HepG2 (cell line): ENCODE data around the gene CELF4. TPM values are rescaled to one million over a fixed set of nuclear protein-coding genes. Genes with fewer than 3 reads are reported as not detected.

ENCODE experiments used
- ATAC-seq: fragments of 200-7000 bp; cut with Tn5 transposase; 3 replicates; pipeline ENCODE4 v1.9.1; 2020; ENCODE audit warnings: mild to moderate bottlenecking, moderate library complexity
- BruUV-seq: library from RNA; stranded (reverse); fragments of 400-500 nt; replicated peaks from 2 replicates; lab custom pipeline; 2021; lab: Mats Ljungman, UMichigan
- CTCF ChIA-PET: fragments of 300-600 bp; formaldehyde crosslinking; extraction: SDS; loops from one replicate; lab custom pipeline; 2021; ENCODE audit warnings: low total read pairs, inconsistent platforms, low intra/inter-chr PET ratio; lab: Yijun Ruan, JAX
- POLR2A ChIA-PET: fragments of 350-600 bp; sonication (Branson Sonifier 250); formaldehyde crosslinking; loops from one replicate; lab custom pipeline; 2020; ENCODE audit warnings: antibody characterized with exemption, inconsistent platforms; lab: Yijun Ruan, JAX
- DNase-seq: peaks from one replicate; pipeline ENCODE4 v3.0.0-alpha.2; 2015; ENCODE audit warnings: low spot score
- FAIRE-seq: peaks from 3 replicates; lab custom pipeline; 2011; peaks lifted over from hg19 to GRCh38; lab: Jason Lieb, UNC
- H2AFZ ChIP-seq: one replicate; pipeline ENCODE4 v1.6.1; 2011; ENCODE audit warnings: low read length, inconsistent platforms
- H3K27ac ChIP-seq: fragments of 300-600 bp; 3 replicates; pipeline ENCODE4 v1.8.0; 2011; ENCODE audit warnings: mixed run types, mild to moderate bottlenecking, mixed read lengths, low read length, inconsistent platforms; ENCODE audit not compliant: insufficient read depth; ENCODE audit errors: extremely low read length
- H3K27me3 ChIP-seq, 2 experiments: fragments of 200-600 bp in 1 of 2; 2 replicates in 1 of 2; 3 replicates in 1 of 2; pipeline versions ENCODE4 v1.6.0 to v1.8.0; 2011; ENCODE audit warnings: low read length in 2 of 2, mild to moderate bottlenecking in 2 of 2, moderate library complexity in 2 of 2, inconsistent platforms in 1 of 2; ENCODE audit not compliant: insufficient read depth in 2 of 2, control insufficient read depth in 1 of 2
- H3K36me3 ChIP-seq, 2 experiments: fragments of 200-600 bp in 1 of 2; replicated peaks in 1 of 2; 2 replicates in 1 of 2; 3 replicates in 1 of 2; pipeline versions ENCODE4 v1.5.1 to v1.8.0; 2011; ENCODE audit warnings: low read length in 2 of 2, inconsistent platforms in 1 of 2; ENCODE audit not compliant: insufficient read depth in 2 of 2, control insufficient read depth in 1 of 2
- H3K4me1 ChIP-seq: 2 replicates; pipeline ENCODE4 v1.5.1; 2012; ENCODE audit warnings: low read length, inconsistent platforms; ENCODE audit not compliant: insufficient read depth
- H3K4me2 ChIP-seq: 2 replicates; pipeline ENCODE4 v1.6.0; 2011; ENCODE audit warnings: low read depth, low read length, inconsistent platforms
- H3K4me3 ChIP-seq, 3 experiments: fragments of 200-600 bp in 1 of 3; sonication (generic), shearing (Covaris generic) in 1 of 3; replicated peaks in 1 of 3; 2 replicates each; pipeline ENCODE4 v1.5.1; 2011 to 2016; ENCODE audit warnings: low read length in 3 of 3, inconsistent platforms in 2 of 3, low read depth in 2 of 3, mild to moderate bottlenecking in 2 of 3, control low read depth in 1 of 3, mixed read lengths in 1 of 3; ENCODE audit not compliant: insufficient read depth in 1 of 3
- H3K79me2 ChIP-seq: one replicate; pipeline ENCODE4 v1.6.1; 2011; ENCODE audit warnings: low read length, inconsistent platforms; ENCODE audit not compliant: insufficient read depth
- H3K9ac ChIP-seq: 2 replicates; pipeline ENCODE4 v1.6.0; 2011; ENCODE audit warnings: mild to moderate bottlenecking, low read depth, low read length, inconsistent platforms; ENCODE audit not compliant: insufficient read depth
- H3K9me3 ChIP-seq: 2 replicates; pipeline ENCODE4 v1.5.1; 2012; ENCODE audit warnings: mild to moderate bottlenecking, low read length
- H4K20me1 ChIP-seq: 2 replicates; pipeline ENCODE4 v1.6.0; 2011; ENCODE audit warnings: inconsistent platforms, mild to moderate bottlenecking, low read length, moderate library complexity; ENCODE audit not compliant: insufficient read depth
- ATF3 ChIP-seq: sonication (generic); formaldehyde crosslinking; IDR thresholded peaks from 2 replicates; pipeline ENCODE4 v1.4.0; 2020; ENCODE audit warnings: missing genetic modification reagents
- FUBP1 ChIP-seq: sonication (generic); formaldehyde crosslinking; IDR thresholded peaks from 2 replicates; pipeline ENCODE4 v1.5.1; 2020; ENCODE audit warnings: missing genetic modification reagents, mild to moderate bottlenecking, borderline replicate concordance
- KDM5A ChIP-seq: fragments of 200-600 bp; sonication (generic); IDR thresholded peaks from 2 replicates; pipeline ENCODE4 v1.7.0; 2018; ENCODE audit warnings: antibody characterized with exemption, mild to moderate bottlenecking, low read length, borderline replicate concordance
- NR3C1 ChIP-seq: sonication (generic); formaldehyde crosslinking; IDR thresholded peaks from 2 replicates; pipeline ENCODE4 v1.4.0; 2020; ENCODE audit warnings: missing genetic modification reagents
- SRF ChIP-seq: IDR thresholded peaks from 2 replicates; pipeline ENCODE4 v1.6.1; 2011; ENCODE audit warnings: mild to moderate bottlenecking, low read depth, low read length, moderate library complexity
- XBP1 ChIP-seq: sonication (generic); formaldehyde crosslinking; IDR thresholded peaks from 2 replicates; pipeline ENCODE4 v1.5.0; 2020; ENCODE audit warnings: missing genetic modification reagents
- ZFP36 ChIP-seq: fragments of 150-350 bp; IDR thresholded peaks from 2 replicates; pipeline ENCODE4 v1.6.1; 2018; ENCODE audit warnings: borderline replicate concordance, low read length, low read depth; ENCODE audit not compliant: partially characterized antibody
- ZNF317 ChIP-seq: sonication (generic); formaldehyde crosslinking; IDR thresholded peaks from 2 replicates; pipeline ENCODE4 v1.5.0; 2020; ENCODE audit warnings: mild to moderate bottlenecking, missing genetic modification reagents
- ZNF780A ChIP-seq: sonication (generic); formaldehyde crosslinking; IDR thresholded peaks from 2 replicates; pipeline ENCODE4 v1.8.0; 2022; ENCODE audit warnings: mild to moderate bottlenecking, missing genetic modification reagents, moderate library complexity
- ZSCAN22 ChIP-seq: sonication (generic); formaldehyde crosslinking; IDR thresholded peaks from 2 replicates; pipeline ENCODE4 v1.4.0; 2020; ENCODE audit warnings: mild to moderate bottlenecking, missing genetic modification reagents
- WGBS: methylation state at CpG from one replicate; pipeline ENCODE4 v1.1.6; 2017; ENCODE audit warnings: low lambda C conversion rate; 5-methylcytosine and 5-hydroxymethylcytosine counted together
- in situ Hi-C: cut with HindIII; loops from 2 replicates; pipeline ENCODE4 v1.10.0; 2017; ENCODE audit warnings: low pct_unique_long_range_greater_than_20kb; ENCODE audit not compliant: extremely low pct_ligation_motif_present
- intact Hi-C: fragments of 100-400 bp; cut with micrococcal nuclease; formaldehyde crosslinking; loops from one replicate; pipeline ENCODE4 v1.10.0; 2022; ENCODE audit not compliant: unreplicated experiment
- polyA plus RNA-seq, 8 experiments: library from polyadenylated mRNA; depleted of rRNA in 3 of 8; stranded (reverse) in 7 of 8; unstranded in 1 of 8; fragments of >200 nt; fragmentation: Illumina TruSeq in 4 of 8; extraction: Trizol in 4 of 8; gene quantifications; 2 replicates each; pipeline versions ENCODE4 v1.2.1 to v1.2.3, GENCODE V29; 2011 to 2016; ENCODE audit warnings: low read depth in 4 of 8, missing spikeins in 1 of 8, mixed read lengths in 1 of 8; ENCODE audit not compliant: insufficient read depth in 1 of 8
- total RNA-seq, 5 experiments: library from RNA; depleted of rRNA; stranded (reverse); fragments of >200 nt; fragmentation: Illumina TruSeq; extraction: Trizol; gene quantifications; 2 replicates each; pipeline ENCODE4 v1.2.3, GENCODE V29; 2016; ENCODE audit warnings: low read depth in 1 of 5
- TF ChIP-seq, protein P1 (sequence below): sonication (generic); formaldehyde crosslinking; IDR thresholded peaks from 2 replicates; pipeline ENCODE4 v1.8.0; 2022; ENCODE audit warnings: mild to moderate bottlenecking, missing genetic modification reagents; ENCODE audit not compliant: insufficient replicate concordance

CELF4 gene
- total and polyA plus RNA-seq, 2 of the 13 experiments (the other 11 are each of a cell fraction or from before 2014, with no cell fraction given), result not detected

DNA sequence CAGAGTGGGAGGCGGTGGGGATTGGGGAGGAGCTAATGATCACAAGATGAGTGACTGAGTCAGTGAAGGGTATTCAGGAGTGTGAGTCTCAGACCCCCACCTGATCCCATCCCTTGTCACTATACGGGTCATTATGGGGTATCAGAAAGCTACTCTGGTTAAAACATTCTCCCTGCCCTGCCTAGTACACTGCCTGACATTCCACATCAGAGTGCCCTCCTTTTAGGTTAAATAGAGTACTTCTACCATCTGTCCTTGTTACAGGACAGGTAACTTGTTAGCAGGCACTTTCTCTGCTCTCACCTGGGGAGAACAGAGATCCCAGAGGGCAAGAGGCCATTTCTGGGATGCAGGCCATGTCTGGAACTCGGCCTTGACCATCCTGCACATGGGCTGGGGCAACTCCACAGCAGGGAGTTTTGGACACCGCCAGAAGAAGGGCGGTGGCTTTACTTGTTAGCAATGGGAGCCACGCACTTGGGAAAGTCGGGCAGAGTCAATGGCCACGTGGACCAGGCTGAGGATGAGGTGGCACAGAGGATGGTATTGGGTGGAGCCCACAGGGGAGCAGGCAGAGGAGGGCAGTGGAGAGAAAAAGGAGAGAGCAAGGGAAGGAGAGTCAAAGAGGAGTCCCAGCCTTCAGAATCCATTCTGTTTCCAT lies 98.5 kb downstream of the CELF4 start (continued):
- no peak for TF ChIP-seq ZSCAN22
- TF ChIP-seq SRF, result no peak
- TF ChIP-seq ATF3, result no peak
- TF ChIP-seq, protein P1, sequence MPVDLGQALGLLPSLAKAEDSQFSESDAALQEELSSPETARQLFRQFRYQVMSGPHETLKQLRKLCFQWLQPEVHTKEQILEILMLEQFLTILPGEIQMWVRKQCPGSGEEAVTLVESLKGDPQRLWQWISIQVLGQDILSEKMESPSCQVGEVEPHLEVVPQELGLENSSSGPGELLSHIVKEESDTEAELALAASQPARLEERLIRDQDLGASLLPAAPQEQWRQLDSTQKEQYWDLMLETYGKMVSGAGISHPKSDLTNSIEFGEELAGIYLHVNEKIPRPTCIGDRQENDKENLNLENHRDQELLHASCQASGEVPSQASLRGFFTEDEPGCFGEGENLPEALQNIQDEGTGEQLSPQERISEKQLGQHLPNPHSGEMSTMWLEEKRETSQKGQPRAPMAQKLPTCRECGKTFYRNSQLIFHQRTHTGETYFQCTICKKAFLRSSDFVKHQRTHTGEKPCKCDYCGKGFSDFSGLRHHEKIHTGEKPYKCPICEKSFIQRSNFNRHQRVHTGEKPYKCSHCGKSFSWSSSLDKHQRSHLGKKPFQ, result no peak
- TF ChIP-seq ZNF317, result no peak

- Histone ChIP-seq H4K20me1 (no peaks in the 10 kb centered on the region), H3K9me3 (no peaks in the 10 kb centered on the region), H3K9ac (no peak overlapping the region), H3K4me2 (no peak overlapping the region), H3K4me1 (no peaks in the 10 kb centered on the region), H3K4me3 (no peak overlapping the region), H3K27ac (no peak overlapping the region), H3K36me3 (no peaks in the 10 kb centered on the region), H3K27me3 (peaks cover 1 to 23% of the 10 kb centered on the region in 2 experiments; a peak in 3 of 5 replicates), H2AFZ (no peak overlapping the region), H3K79me2 (no peaks in the 10 kb centered on the region)
- intact Hi-C loops (no loop called here), in situ Hi-C loops (no loop called here)
- BruUV-seq, result no TSS peak
- FAIRE-seq, result no peak
- CTCF ChIA-PET, result no interaction called here
- ATAC-seq, result no peak
- DNase-seq, result no peak
- 0% methylated on average over 4 of the region's 8 CpGs for WGBS
- POLR2A ChIA-PET, result no interaction called here
- TF ChIP-seq ZNF780A (CRISPR knock-in tag) (no peak), KDM5A (no peak), NR3C1 (CRISPR knock-in tag) (no peak), ZFP36 (no peak), XBP1 (CRISPR knock-in tag) (no peak), FUBP1 (CRISPR knock-in tag) (no peak)
Observed at GRCh38 chr18:37465958-37466357, 99.6 kb downstream of the CELF4 start.
